Measurements from ENCODE around the gene PPP3CA. TPM values are rescaled to one million over a fixed set of nuclear protein-coding genes. Genes with fewer than 3 reads are reported as not detected.

Gene PPP3CA
- total RNA-seq, 1 donor from 2014 or later: 36.5 TPM

GRCh38 chr4:101291198-101291597 is 56.1 kb downstream of the PPP3CA start:
- Mint-ChIP-seq H3K27me3 (ENCODE audit: low read depth) (no peaks in the 10 kb centered on the region), H3K9me3 (ENCODE audit: low read depth) (no peaks in the 10 kb centered on the region), H3K4me1 (ENCODE audit: low read depth) (peaks cover 40% of the 10 kb centered on the region), H3K36me3 (ENCODE audit: low read depth) (no peaks in the 10 kb centered on the region), H3K27ac (ENCODE audit: unreplicated experiment) (no peak overlapping the region), H3K4me3 (ENCODE audit: unreplicated experiment) (no peak overlapping the region)
- TF ChIP-seq CTCF (IDR thresholded peaks at IDR 0.05): no peak
- no peak for DNase-seq (ENCODE audit: low spot score)

- Mint-ChIP-seq H3K4me1 (ENCODE audit: low read depth) (peaks cover 37% of the 10 kb centered on the region), H3K36me3 (ENCODE audit: low read depth) (no peaks in the 10 kb centered on the region), H3K4me3 (ENCODE audit: unreplicated experiment) (no peak overlapping the region), H3K27ac (ENCODE audit: unreplicated experiment) (no peak overlapping the region), H3K9me3 (ENCODE audit: low read depth) (no peaks in the 10 kb centered on the region), H3K27me3 (ENCODE audit: low read depth) (no peaks in the 10 kb centered on the region)
- TF ChIP-seq CTCF (IDR thresholded peaks at IDR 0.05): no peak
- DNase-seq (ENCODE audit: low spot score): no peak
Measured at GRCh38 chr4:101290654-101291053, 56.7 kb downstream of the PPP3CA start.

GRCh38 chr4:101289306-101289705 is 58.0 kb downstream of the PPP3CA start:
- no peaks in the 10 kb centered on the region for H3K9me3 Mint-ChIP-seq (ENCODE audit: low read depth)
- H3K4me1 Mint-ChIP-seq (ENCODE audit: low read depth): peaks cover 40% of the 10 kb centered on the region
- H3K27me3 Mint-ChIP-seq (ENCODE audit: low read depth): no peaks in the 10 kb centered on the region
- no peak for DNase-seq (ENCODE audit: low spot score)
- no peaks in the 10 kb centered on the region for H3K36me3 Mint-ChIP-seq (ENCODE audit: low read depth)
- no peak for TF ChIP-seq CTCF (IDR thresholded peaks at IDR 0.05)
- no peak overlapping the region for H3K4me3 Mint-ChIP-seq (ENCODE audit: unreplicated experiment)
- H3K27ac Mint-ChIP-seq (ENCODE audit: unreplicated experiment): no peak overlapping the region

GRCh38 chr4:101288365-101289145 is 58.8 kb downstream of the PPP3CA start:
- Mint-ChIP-seq H3K4me3 (ENCODE audit: unreplicated experiment) (no peak overlapping the region), H3K27ac (ENCODE audit: unreplicated experiment) (no peak overlapping the region), H3K9me3 (ENCODE audit: low read depth) (no peaks in the 10 kb centered on the region), H3K4me1 (ENCODE audit: low read depth) (peaks cover 38% of the 10 kb centered on the region), H3K36me3 (ENCODE audit: low read depth) (no peaks in the 10 kb centered on the region), H3K27me3 (ENCODE audit: low read depth) (no peaks in the 10 kb centered on the region)
- TF ChIP-seq CTCF (IDR thresholded peaks at IDR 0.05): no peak
- no peak for DNase-seq (ENCODE audit: low spot score)

- Mint-ChIP-seq H3K27ac (ENCODE audit: unreplicated experiment) (no peak overlapping the region), H3K27me3 (ENCODE audit: low read depth) (no peaks in the 10 kb centered on the region), H3K4me1 (ENCODE audit: low read depth) (peaks cover 25% of the 10 kb centered on the region), H3K4me3 (ENCODE audit: unreplicated experiment) (no peak overlapping the region), H3K36me3 (ENCODE audit: low read depth) (no peaks in the 10 kb centered on the region), H3K9me3 (ENCODE audit: low read depth) (no peaks in the 10 kb centered on the region)
- no peak for TF ChIP-seq CTCF (IDR thresholded peaks at IDR 0.05)
- DNase-seq (ENCODE audit: low spot score): no peak
Measured at GRCh38 chr4:101287324-101287723, 60.0 kb downstream of the PPP3CA start.

Measured in chondrocyte (in vitro differentiated cells).